ENCODE data around the gene DNAH1. TPM values are rescaled to one million over a fixed set of nuclear protein-coding genes. Genes with fewer than 3 reads are reported as not detected.

DNAH1 gene
- total RNA-seq, 2 experiments from 2014 or later, result 25.2 to 25.7 TPM

- Mint-ChIP-seq H3K4me1 (peaks cover 11% of the 10 kb centered on the region), H3K27me3 (no peaks in the 10 kb centered on the region), H3K27ac (no peak overlapping the region), H3K36me3 (ENCODE audit: low read depth) (no peaks in the 10 kb centered on the region), H3K4me3 (no peak overlapping the region), H3K9me3 (no peaks in the 10 kb centered on the region)
- ChIA-PET POLR2A (no interaction called here), CTCF (interaction anchor here (0.5 to 1.8 kb wide), 4 partner anchors 14 to 103 kb away, joined by 3 to 6 read pairs (median 4); no protein-coding TSS in a partner anchor)
- no peak for DNase-seq
Observed at GRCh38 chr3:52442409-52443267, 126.5 kb downstream of the DNAH1 start.

DNA sequence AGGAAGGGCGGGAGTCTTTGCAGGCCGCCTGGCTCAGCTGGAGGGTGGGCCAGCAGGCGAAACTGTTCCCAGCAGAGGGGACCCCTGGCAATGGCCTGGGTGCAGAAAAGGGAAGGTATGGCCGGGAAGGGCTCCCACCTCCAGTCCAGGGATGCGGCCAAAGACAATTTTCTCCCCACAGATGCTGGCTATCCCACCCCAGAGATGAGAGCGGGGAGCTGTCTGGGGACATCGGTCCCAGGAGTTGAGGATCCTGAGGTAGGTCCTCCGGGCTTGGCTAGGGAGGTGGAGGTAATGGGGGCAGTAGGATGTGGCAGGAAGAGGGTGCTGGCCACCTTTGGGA lies 127.1 kb downstream of the DNAH1 start:
- Mint-ChIP-seq H3K4me3 (no peak overlapping the region), H3K4me1 (peaks cover 11% of the 10 kb centered on the region), H3K27ac (peak overlapping the region; percentile 41), H3K36me3 (ENCODE audit: low read depth) (no peaks in the 10 kb centered on the region), H3K27me3 (no peaks in the 10 kb centered on the region), H3K9me3 (no peaks in the 10 kb centered on the region)
- POLR2A ChIA-PET, result no interaction called here
- CTCF ChIA-PET, result interaction anchor here (0.5 to 1.8 kb wide), 6 partner anchors 14 to 182 kb away, joined by 3 to 6 read pairs (median 3); no protein-coding TSS in a partner anchor
- no peak for DNase-seq

- no peaks in the 10 kb centered on the region for H3K36me3 Mint-ChIP-seq (ENCODE audit: low read depth)
- no peak for DNase-seq
- H3K27me3 Mint-ChIP-seq, result no peaks in the 10 kb centered on the region
- H3K27ac Mint-ChIP-seq, result no peak overlapping the region
- no peak overlapping the region for H3K4me3 Mint-ChIP-seq
- ChIA-PET CTCF (interaction anchor here (0.6 to 1.8 kb wide), 5 partner anchors 11 to 181 kb away, joined by 3 to 6 read pairs (median 4); no protein-coding TSS in a partner anchor), POLR2A (no interaction called here)
- H3K9me3 Mint-ChIP-seq, result no peaks in the 10 kb centered on the region
- peaks cover 11% of the 10 kb centered on the region for H3K4me1 Mint-ChIP-seq
Observed at GRCh38 chr3:52443791-52444687, 127.9 kb downstream of the DNAH1 start.

DNA sequence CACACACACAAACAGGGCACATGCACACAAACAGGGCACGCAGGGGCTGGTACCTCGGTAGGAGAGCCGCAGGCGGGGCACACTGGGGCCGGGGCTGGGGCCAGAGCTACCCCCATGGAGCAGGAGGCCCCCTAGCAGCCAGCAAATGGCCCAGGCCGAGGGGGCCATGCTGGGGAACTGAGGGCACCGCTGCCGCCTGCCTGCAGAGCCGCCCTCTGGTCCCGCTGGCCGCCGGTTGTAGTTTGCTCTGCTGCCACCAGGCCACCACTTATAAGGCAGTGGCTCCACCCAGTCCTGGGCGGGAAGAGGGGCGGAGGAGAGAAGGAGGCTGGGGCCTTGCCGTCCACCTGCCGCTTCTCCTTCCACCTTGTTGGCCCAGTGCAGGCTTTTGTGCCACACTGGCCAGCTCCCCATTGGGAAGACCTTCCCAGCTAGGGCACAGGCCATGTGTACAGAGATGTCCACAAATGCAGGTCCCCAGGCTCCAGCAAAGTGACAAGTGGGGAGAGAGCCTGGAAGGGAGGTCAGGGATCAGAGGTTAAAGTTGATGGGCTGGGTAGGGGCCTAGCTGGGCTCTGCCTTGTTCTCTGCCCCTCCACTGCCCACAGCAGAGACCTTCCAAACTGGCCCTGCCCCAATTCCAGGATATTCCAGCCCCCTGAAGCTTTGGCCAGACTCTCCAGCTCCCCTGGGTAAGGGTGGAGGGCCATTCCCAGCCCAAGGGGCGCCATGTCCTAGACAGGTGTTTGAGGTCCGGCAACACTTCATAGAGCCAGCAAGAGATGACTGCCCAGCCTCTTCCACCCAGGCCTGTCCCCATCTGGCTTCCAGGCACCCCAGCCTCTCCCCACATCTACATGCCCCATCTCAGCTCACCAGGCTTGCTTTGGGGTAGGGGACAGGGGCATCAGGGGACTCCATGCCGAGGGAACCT lies 129.0 kb downstream of the DNAH1 start, which contains the start of gene SEMA3G:
Gene SEMA3G, minus strand, starts transcription at position 244 of the 934 bp plus-strand sequence. Its CDS starts 76 bp downstream, at position 168.
- ChIA-PET POLR2A (no interaction called here), CTCF (interaction anchor here (0.8 to 2.3 kb wide), 10 partner anchors 9 to 225 kb away, joined by 3 to 7 read pairs (median 4); partner anchors contain the start of gene TNNC1)
- Mint-ChIP-seq H3K27ac (no peak within 1 kb of the TSS), H3K4me1 (peaks cover 11% of the 10 kb centered on the region), H3K9me3 (no peaks in the 10 kb centered on the region), H3K4me3 (no peak within 1 kb of the TSS), H3K36me3 (ENCODE audit: low read depth) (no peaks in the 10 kb centered on the region), H3K27me3 (no peaks in the 10 kb centered on the region)
- DNase-seq, result peak; percentile 87

DNA sequence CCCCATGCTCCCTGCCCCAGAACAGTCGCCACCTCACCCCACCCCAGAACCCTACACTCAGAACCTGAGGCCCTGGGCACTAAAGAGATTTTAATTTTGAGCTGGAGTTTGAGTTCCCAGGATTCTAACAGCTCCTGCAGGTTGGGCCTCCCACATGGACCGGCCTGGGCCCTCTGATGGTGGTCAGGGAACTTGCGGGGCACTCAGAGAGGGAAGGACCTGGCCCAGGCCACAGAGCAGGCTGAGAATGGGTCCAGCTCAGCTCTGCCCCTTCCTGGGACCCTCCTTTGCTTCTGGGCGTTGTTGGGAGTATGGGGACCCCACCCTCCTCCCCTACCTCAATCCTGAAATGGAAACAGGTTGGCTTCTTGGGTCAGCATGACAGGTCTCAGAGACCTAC lies 129.9 kb downstream of the DNAH1 start:
- H3K27me3 Mint-ChIP-seq, result no peaks in the 10 kb centered on the region
- ChIA-PET CTCF (interaction anchor here (0.6 to 2.5 kb wide), 18 partner anchors 8 to 353 kb away, joined by 3 to 13 read pairs (median 4); partner anchors contain the start of gene TNNC1), POLR2A (no interaction called here)
- peaks cover 11% of the 10 kb centered on the region for H3K4me1 Mint-ChIP-seq
- no peak overlapping the region for H3K27ac Mint-ChIP-seq
- no peaks in the 10 kb centered on the region for H3K36me3 Mint-ChIP-seq (ENCODE audit: low read depth)
- no peak overlapping the region for H3K4me3 Mint-ChIP-seq
- no peak for DNase-seq
- no peaks in the 10 kb centered on the region for H3K9me3 Mint-ChIP-seq

DNA sequence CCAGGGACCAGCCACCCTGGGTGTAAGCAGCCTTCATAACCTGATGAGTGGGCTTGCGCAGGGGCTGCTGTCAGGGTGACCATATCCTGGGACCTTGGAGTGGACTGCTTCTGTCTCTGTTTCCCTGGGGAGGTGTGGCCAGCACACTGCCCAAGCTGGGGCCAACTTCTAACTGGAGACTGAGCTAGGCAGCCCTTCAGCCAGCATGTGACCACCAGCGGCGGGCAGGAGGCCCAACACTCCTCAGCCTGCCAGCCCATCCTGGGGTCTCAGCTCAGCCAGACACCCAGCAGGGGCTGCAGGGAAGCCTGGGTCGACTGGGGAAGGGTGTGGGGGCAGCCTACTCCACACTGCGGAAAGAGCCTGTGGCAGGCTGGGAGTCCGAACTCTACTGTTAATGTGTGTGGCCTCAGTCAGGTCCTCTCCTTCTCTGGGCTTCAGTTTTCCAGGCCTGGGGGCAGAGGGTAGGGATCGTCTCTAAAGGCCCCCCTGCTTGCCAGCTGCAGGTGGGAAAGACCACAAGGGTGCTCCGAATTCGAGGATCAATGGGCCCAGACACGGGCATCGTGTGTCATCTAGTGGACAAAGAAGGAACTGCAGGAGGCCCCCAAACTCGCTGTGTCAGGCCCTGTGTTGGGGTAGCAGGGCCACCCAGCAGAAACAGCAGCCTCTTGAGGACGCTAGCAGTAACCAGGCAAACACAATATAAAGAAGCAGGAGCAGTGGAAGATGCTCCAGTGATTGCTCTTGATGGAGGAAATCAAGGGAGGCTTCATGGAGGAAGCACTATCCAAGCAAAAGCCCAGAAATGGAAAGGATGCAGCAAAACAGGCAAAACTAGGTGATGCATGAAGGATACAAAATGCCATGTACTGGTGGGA lies 130.8 kb downstream of the DNAH1 start:
- peak; percentile 79 for DNase-seq
- POLR2A ChIA-PET, result no interaction called here
- CTCF ChIA-PET, result interaction anchor here (0.6 to 2.5 kb wide), 25 partner anchors 9 to 462 kb away, joined by 3 to 13 read pairs (median 3); no protein-coding TSS in a partner anchor
- Mint-ChIP-seq H3K36me3 (ENCODE audit: low read depth) (no peaks in the 10 kb centered on the region), H3K9me3 (no peaks in the 10 kb centered on the region), H3K27me3 (no peaks in the 10 kb centered on the region), H3K27ac (no peak overlapping the region), H3K4me1 (peaks cover 11% of the 10 kb centered on the region), H3K4me3 (no peak overlapping the region)

DNA sequence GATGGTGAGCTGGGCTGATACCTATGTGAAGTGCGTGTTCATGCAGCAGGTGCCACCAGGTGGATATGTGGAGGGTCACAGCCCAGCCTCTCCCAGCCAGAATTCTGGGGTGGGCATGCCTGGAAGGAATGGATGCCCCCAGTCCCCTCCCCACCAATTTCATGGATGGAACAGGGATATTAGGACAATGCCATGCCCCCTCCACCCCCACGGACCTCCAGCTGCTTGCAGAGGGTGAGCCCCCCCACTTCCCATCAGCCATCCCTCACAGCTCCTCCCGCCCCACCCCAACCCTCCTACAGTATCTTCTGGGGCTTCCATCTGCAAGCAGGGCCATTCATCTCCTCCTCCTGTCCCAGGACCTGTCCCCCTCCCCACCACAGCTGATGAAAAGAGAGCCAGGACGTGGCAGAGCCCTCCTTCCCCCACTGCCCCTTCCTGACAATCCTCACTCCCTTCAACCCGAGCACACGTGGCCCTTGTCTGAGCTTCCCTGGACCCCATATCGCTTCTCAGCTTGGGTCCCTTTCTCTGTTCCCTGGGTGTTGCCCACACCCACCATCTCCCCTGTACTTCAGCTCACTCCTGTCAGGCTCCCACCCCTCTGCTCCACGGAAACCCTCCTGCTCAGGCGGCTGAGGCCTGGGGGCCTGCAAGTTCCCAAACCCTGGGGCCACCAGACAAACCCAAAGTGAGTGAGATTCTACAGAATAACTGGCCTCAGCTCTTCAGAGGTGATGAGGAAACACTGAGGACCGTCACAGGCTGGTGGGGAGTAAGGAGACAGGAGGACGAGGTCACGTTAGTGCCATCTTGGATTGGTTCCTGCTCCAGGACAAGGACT lies 131.6 kb downstream of the DNAH1 start:
- Mint-ChIP-seq H3K27ac (no peak overlapping the region), H3K4me3 (no peak overlapping the region), H3K4me1 (peaks cover 11% of the 10 kb centered on the region), H3K9me3 (no peaks in the 10 kb centered on the region), H3K27me3 (no peaks in the 10 kb centered on the region), H3K36me3 (ENCODE audit: low read depth) (no peaks in the 10 kb centered on the region)
- DNase-seq, result no peak
- ChIA-PET CTCF (interaction anchor here (0.6 to 2.9 kb wide), 16 partner anchors 8 to 505 kb away, joined by 3 to 13 read pairs (median 4); partner anchors contain the start of gene PARP3), POLR2A (no interaction called here)

Small RNA genes within 50 kb of the gene (microRNA-seq; reads per million reads assigned to microRNA genes)
- gene MIR135A1 (ENCODE audit: borderline microRNAs expressed, borderline replicate concordance) (not detected), gene MIRLET7G (ENCODE audit: borderline microRNAs expressed, borderline replicate concordance) (93,752 reads per million, percentile 100 among the genes with 10 or more reads in this experiment)

Other genes starting within 250 kb of the DNAH1 start
- 10 to 100 TPM; 26.9 to 28.2 TPM for gene POC1A, start 161.9 kb upstream of the DNAH1 start, total RNA-seq
- 10 to 100 TPM; 47.5 to 58.4 TPM for gene ALAS1, start 118.2 kb upstream of the DNAH1 start, total RNA-seq
- gene TLR9, start 90.7 kb upstream of the DNAH1 start, total RNA-seq, result under 1 TPM; 0.55 to 0.65 TPM
- gene TWF2, start 77.2 kb upstream of the DNAH1 start, total RNA-seq, result 100 to 1,000 TPM; 117 to 119 TPM
- gene PPM1M, start 70.6 kb upstream of the DNAH1 start, total RNA-seq, result 10 to 100 TPM; 82.2 to 92.7 TPM
- gene WDR82, start 37.7 kb upstream of the DNAH1 start, total RNA-seq, result 100 to 1,000 TPM; 140 to 143 TPM
- 10 to 100 TPM; 25.0 to 29.4 TPM for gene GLYCTK, start 28.5 kb upstream of the DNAH1 start, total RNA-seq
- gene BAP1, start 93.7 kb downstream of the DNAH1 start, total RNA-seq, result 100 to 1,000 TPM; 102 to 104 TPM
- 10 to 100 TPM; 14.0 to 16.5 TPM for gene PHF7, start 94.3 kb downstream of the DNAH1 start, total RNA-seq
- gene SEMA3G, start 128.8 kb downstream of the DNAH1 start, total RNA-seq, result under 1 TPM in 1 of 2 experiments, not detected in 1; 0.15 TPM
- gene TNNC1, start 137.7 kb downstream of the DNAH1 start, total RNA-seq, result 1 to 10 TPM; 1.5 to 2.1 TPM
- gene NISCH, start 139.3 kb downstream of the DNAH1 start, total RNA-seq, result 10 to 100 TPM; 94.5 TPM
- gene STAB1, start 179.0 kb downstream of the DNAH1 start, total RNA-seq, result under 1 TPM; 0.02 to 0.15 TPM
- 10 to 100 TPM; 22.1 to 23.8 TPM for gene NT5DC2, start 217.5 kb downstream of the DNAH1 start, total RNA-seq
- 10 to 100 TPM in 1 of 2 experiments, 1 to 10 TPM in 1; 8.5 to 11.7 TPM for gene UQCC5, start 220.3 kb downstream of the DNAH1 start, total RNA-seq